MM.1S (cell line): Measurements from ENCODE around the gene ZNRF1.

ENCODE experiments used
- EZH2 ChIP-seq: fragments of 300-600 bp; sonication (generic); optimal IDR thresholded peaks from 2 replicates; pipeline ENCODE3; 2017; ENCODE audit warnings: low read depth, mild to moderate bottlenecking, antibody characterized with exemption, low read length, mixed read lengths
- EZH2phosphoT487 ChIP-seq: fragments of 300-600 bp; sonication (generic); IDR thresholded peaks from 2 replicates; pipeline ENCODE4 v1.6.1; 2018; ENCODE audit warnings: antibody characterized with exemption, low read length
- TF ChIP-seq, protein P1 (sequence below): fragments of 300-600 bp; sonication (generic); IDR thresholded peaks from 2 replicates; pipeline ENCODE4 v1.5.1; 2016; ENCODE audit warnings: antibody characterized with exemption, low read length, mixed read lengths

DNA sequence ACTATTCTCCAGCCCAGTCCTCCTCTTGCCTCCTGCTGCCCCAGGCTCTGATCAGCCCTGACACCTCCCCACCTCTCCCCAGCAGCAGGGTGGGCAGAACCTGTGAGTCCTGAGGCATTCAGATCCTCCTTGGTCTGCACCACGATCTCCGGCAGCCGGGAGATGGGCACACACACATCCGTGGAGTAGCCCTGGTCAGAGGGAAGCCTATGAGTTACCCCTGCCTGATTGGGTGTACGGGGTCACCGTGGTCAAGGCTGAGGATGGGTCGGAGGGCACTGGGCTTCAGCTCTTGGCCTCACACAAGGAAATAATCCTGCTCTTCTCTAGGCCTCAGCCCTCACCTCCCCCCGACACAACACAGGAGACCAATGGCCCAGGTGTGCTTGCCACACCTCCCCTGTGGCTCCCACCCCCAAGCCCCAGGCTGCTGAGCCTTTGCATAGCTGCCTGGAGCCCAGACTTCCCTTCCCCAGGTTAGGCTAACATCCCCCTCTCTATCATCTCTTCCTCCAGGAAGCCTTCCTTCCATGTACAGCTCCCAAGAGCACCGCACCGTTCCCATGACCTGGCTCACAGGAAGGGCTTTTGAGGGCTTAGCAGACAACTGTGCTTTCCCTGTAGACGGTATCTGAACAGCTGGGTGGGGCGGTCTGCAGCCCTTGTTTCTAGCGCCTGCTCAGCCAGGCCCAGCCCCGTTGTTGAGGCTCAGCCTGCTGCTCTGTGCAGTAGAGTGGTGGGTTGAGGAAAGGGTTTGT is 114.1 kb downstream of the ZNRF1 start:
- TF ChIP-seq, protein P1, sequence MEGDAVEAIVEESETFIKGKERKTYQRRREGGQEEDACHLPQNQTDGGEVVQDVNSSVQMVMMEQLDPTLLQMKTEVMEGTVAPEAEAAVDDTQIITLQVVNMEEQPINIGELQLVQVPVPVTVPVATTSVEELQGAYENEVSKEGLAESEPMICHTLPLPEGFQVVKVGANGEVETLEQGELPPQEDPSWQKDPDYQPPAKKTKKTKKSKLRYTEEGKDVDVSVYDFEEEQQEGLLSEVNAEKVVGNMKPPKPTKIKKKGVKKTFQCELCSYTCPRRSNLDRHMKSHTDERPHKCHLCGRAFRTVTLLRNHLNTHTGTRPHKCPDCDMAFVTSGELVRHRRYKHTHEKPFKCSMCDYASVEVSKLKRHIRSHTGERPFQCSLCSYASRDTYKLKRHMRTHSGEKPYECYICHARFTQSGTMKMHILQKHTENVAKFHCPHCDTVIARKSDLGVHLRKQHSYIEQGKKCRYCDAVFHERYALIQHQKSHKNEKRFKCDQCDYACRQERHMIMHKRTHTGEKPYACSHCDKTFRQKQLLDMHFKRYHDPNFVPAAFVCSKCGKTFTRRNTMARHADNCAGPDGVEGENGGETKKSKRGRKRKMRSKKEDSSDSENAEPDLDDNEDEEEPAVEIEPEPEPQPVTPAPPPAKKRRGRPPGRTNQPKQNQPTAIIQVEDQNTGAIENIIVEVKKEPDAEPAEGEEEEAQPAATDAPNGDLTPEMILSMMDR, result no peak
- TF ChIP-seq EZH2 (no peak), EZH2phosphoT487 (no peak)
